Measurements from ENCODE around the gene TCTN1. TPM values are rescaled to one million over a fixed set of nuclear protein-coding genes. Genes with fewer than 3 reads are reported as not detected.
A peak's percentile ranks its signal among the peaks of the same experiment; 100 is the strongest.

Gene TCTN1
- total RNA-seq, 6 experiments from 2014 or later: 9.6 to 17.0 (median 10.8) TPM

DNA sequence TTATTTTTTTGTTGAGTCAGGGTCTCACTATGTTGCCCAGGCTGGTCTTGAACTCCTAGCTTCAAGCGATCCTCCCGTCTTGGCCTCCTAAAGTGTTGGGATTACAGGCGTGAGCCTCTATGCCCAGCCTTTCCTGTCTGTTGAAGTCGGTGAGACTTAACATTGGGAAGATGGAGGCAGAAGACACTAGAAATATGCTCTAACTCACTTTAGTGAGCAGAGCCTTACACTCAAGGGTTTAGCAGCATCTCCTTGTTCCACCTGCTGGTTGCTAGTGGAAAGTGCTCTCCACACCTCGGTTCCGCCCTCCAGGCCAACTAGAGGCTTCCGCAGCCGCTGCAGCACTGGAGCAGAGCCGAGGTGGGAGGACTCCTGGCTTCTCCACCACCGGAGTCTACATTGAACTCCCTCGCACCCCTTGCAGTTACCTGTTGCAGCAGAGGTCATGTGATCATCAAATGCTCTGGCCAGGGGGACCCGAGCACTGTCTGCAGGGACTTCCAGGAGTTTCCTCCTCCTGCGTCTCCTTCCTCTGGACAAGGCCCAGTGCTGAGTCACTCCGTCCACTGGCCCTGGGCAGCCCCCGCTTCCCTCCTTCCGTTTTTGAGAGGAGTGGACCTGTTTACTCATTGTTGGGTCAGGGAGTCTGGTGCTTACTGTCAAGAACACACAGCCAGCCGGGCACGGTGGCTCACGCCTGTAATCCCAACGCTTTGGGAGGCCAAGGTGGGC is 84.4 kb downstream of the TCTN1 start:
- ATAC-seq (peak; percentile 89 to 93 (median 90)), DNase-seq (peak; percentile 75 to 86 (median 81))
- H3K4me1 ChIP-seq: peaks cover 0 to 8% (median 0%) of the 10 kb centered on the region in 4 donors
- 33% methylated on average over 8 of the region's 20 CpGs for WGBS (ENCODE audit: insufficient coverage, low coverage, low lambda C conversion rate, missing lambda C conversion rate)
- no peaks in the 10 kb centered on the region for H3K36me3 ChIP-seq
- no peak for TF ChIP-seq POLR2A (IDR thresholded peaks at IDR 0.05)
- TF ChIP-seq, protein P1, sequence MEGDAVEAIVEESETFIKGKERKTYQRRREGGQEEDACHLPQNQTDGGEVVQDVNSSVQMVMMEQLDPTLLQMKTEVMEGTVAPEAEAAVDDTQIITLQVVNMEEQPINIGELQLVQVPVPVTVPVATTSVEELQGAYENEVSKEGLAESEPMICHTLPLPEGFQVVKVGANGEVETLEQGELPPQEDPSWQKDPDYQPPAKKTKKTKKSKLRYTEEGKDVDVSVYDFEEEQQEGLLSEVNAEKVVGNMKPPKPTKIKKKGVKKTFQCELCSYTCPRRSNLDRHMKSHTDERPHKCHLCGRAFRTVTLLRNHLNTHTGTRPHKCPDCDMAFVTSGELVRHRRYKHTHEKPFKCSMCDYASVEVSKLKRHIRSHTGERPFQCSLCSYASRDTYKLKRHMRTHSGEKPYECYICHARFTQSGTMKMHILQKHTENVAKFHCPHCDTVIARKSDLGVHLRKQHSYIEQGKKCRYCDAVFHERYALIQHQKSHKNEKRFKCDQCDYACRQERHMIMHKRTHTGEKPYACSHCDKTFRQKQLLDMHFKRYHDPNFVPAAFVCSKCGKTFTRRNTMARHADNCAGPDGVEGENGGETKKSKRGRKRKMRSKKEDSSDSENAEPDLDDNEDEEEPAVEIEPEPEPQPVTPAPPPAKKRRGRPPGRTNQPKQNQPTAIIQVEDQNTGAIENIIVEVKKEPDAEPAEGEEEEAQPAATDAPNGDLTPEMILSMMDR (IDR thresholded peaks at IDR 0.05): peak; percentile 58 to 71 (median 65)
- no peaks in the 10 kb centered on the region for H3K27me3 ChIP-seq
- no peaks in the 10 kb centered on the region for H3K9me3 ChIP-seq
- H3K4me3 ChIP-seq: peak overlapping the region in 1 of 3 donors; percentile 5
- intact Hi-C loops (cut with DNase I): no loop called here
- peak overlapping the region in 1 of 3 donors; percentile 33 for H3K27ac ChIP-seq

Small RNA genes lying within 50 kb of the gene (small RNA-seq; reads per million reads assigned to genes)
- gene RN7SL387P: 0 reads per million in 2 experiments

Other genes with a start within 250 kb of the TCTN1 start
- 10 to 100 TPM; 14.6 to 22.8 (median 18.0) TPM for gene ANAPC7, start 210.4 kb upstream of the TCTN1 start, total RNA-seq
- 100 to 1,000 TPM in 3 of 6 experiments, 10 to 100 TPM in 3; 65.4 to 291 (median 101) TPM for gene ARPC3, start 163.8 kb upstream of the TCTN1 start, total RNA-seq
- gene GPN3, start 145.9 kb upstream of the TCTN1 start, total RNA-seq: 10 to 100 TPM in 5 of 6 experiments, 1 to 10 TPM in 1; 8.0 to 20.7 (median 13.9) TPM
- gene FAM216A, start 145.3 kb upstream of the TCTN1 start, total RNA-seq: 1 to 10 TPM; 1.1 to 9.9 (median 3.1) TPM
- gene VPS29, start 112.0 kb upstream of the TCTN1 start, total RNA-seq: 10 to 100 TPM; 37.9 to 61.2 (median 51.1) TPM
- gene RAD9B, start 111.8 kb upstream of the TCTN1 start, total RNA-seq: under 1 TPM in 5 of 6 experiments, not detected in 1; 0.37 to 0.58 (median 0.51) TPM
- 10 to 100 TPM in 5 of 6 experiments, 1 to 10 TPM in 1; 6.3 to 15.0 (median 11.5) TPM for gene PPTC7, start 30.8 kb upstream of the TCTN1 start, total RNA-seq
- gene HVCN1, start 75.0 kb downstream of the TCTN1 start, total RNA-seq: 1 to 10 TPM in 5 of 6 experiments, under 1 TPM in 1; 0.55 to 2.4 (median 1.6) TPM
- gene PPP1CC, start 128.8 kb downstream of the TCTN1 start, total RNA-seq: 10 to 100 TPM; 32.8 to 51.7 (median 36.2) TPM
- not detected for gene CCDC63, start 232.9 kb downstream of the TCTN1 start, total RNA-seq

Data from right lobe of liver (tissue), 6 donors.